Smooth muscle cell (in vitro differentiated cells): ENCODE measurements around the gene MTUS2. TPM values are rescaled to one million over a fixed set of nuclear protein-coding genes. Genes with fewer than 3 reads are reported as not detected.

Experiments
- DNase-seq: peaks from one replicate; lab custom pipeline; 2025; ENCODE audit not compliant: unreplicated experiment; lab: John Stamatoyannopoulos, UW
- H2AFZ ChIP-seq: fragments of 200-600 bp; sonication (generic); 2 replicates; pipeline ENCODE4 v1.6.0; 2016; ENCODE audit warnings: antibody characterized with exemption, low read depth, mild to moderate bottlenecking
- H3F3A ChIP-seq: fragments of 200-600 bp; sonication (generic); 2 replicates; pipeline ENCODE4 v1.6.0; 2017; ENCODE audit warnings: antibody characterized with exemption, low read depth
- H3K27ac ChIP-seq: fragments of 200-600 bp; sonication (generic); 2 replicates; pipeline ENCODE4 v1.5.1; 2016; ENCODE audit warnings: low read depth, mild to moderate bottlenecking
- H3K27me3 ChIP-seq: fragments of 200-600 bp; sonication (generic); 2 replicates; pipeline ENCODE4 v1.6.1; 2016; ENCODE audit warnings: low read depth, mild to moderate bottlenecking
- H3K36me3 ChIP-seq: fragments of 200-600 bp; sonication (generic); 2 replicates; pipeline ENCODE4 v1.5.1; 2016; ENCODE audit warnings: low read depth
- H3K4me1 ChIP-seq: fragments of 200-600 bp; sonication (generic); 2 replicates; pipeline ENCODE4 v1.5.1; 2016; ENCODE audit warnings: low read depth
- H3K4me2 ChIP-seq: fragments of 200-600 bp; sonication (generic); 2 replicates; pipeline ENCODE4 v1.6.0; 2016; ENCODE audit warnings: mild to moderate bottlenecking
- H3K4me3 ChIP-seq: fragments of 200-600 bp; sonication (generic); 2 replicates; pipeline ENCODE4 v1.5.1; 2016; ENCODE audit warnings: mild to moderate bottlenecking
- H3K79me2 ChIP-seq: fragments of 200-600 bp; sonication (generic); 2 replicates; pipeline ENCODE4 v1.6.0; 2016; ENCODE audit warnings: low read depth, mild to moderate bottlenecking
- H3K9ac ChIP-seq: fragments of 200-600 bp; sonication (generic); 2 replicates; pipeline ENCODE4 v1.6.0; 2016; ENCODE audit warnings: low read depth
- H3K9me3 ChIP-seq: fragments of 200-600 bp; sonication (generic); replicated peaks from 2 replicates; pipeline ENCODE4 v1.5.1; 2016; ENCODE audit warnings: low read depth
- H4K20me1 ChIP-seq: fragments of 200-600 bp; sonication (generic); 2 replicates; pipeline ENCODE4 v1.6.0; 2016; ENCODE audit warnings: low read depth
- CTCF ChIP-seq: fragments of 200-600 bp; sonication (generic); IDR thresholded peaks from 2 replicates; pipeline ENCODE4 v1.5.1; 2017; ENCODE audit warnings: borderline replicate concordance, mild to moderate bottlenecking, antibody characterized with exemption; ENCODE audit not compliant: insufficient read depth, poor library complexity, severe bottlenecking
- WGBS: methylation state at CpG from one replicate; pipeline ENCODE4 v1.1.7; 2016; ENCODE audit warnings: low lambda C conversion rate; 5-methylcytosine and 5-hydroxymethylcytosine counted together
- polyA plus RNA-seq: library from polyadenylated mRNA; unstranded; fragments of >200 nt; fragmentation: Nextera tagmentation; extraction: Ambion mirVana; gene quantifications from 2 replicates; pipeline ENCODE4 v1.2.1, GENCODE V29; 2016
- total RNA-seq: library from RNA; depleted of rRNA; stranded (reverse); fragments of >200 nt; gene quantifications from 2 replicates; pipeline ENCODE4 v1.2.3, GENCODE V29; 2014

The MTUS2 gene
- total and polyA plus RNA-seq, 2 experiments from 2014 or later, result 0.06 to 0.63 TPM

- Histone ChIP-seq H3K9me3 (no peaks in the 10 kb centered on the region), H3F3A (no peaks in the 10 kb centered on the region), H3K4me3 (no peak overlapping the region), H3K36me3 (no peaks in the 10 kb centered on the region), H3K27me3 (no peaks in the 10 kb centered on the region), H3K4me1 (no peaks in the 10 kb centered on the region), H2AFZ (no peak overlapping the region), H4K20me1 (no peaks in the 10 kb centered on the region), H3K79me2 (no peaks in the 10 kb centered on the region), H3K9ac (no peak overlapping the region), H3K4me2 (no peak overlapping the region), H3K27ac (no peak overlapping the region)
- DNase-seq, result no peak
- TF ChIP-seq CTCF, result no peak
- WGBS, result 82% methylated on average over 2 of the region's 2 CpGs
Measured at GRCh38 chr13:28859717-28860116, 39.6 kb downstream of the MTUS2 start.

- Histone ChIP-seq H3K9me3 (no peaks in the 10 kb centered on the region), H3K36me3 (no peaks in the 10 kb centered on the region), H4K20me1 (no peaks in the 10 kb centered on the region), H3K27ac (no peak overlapping the region), H3K4me1 (no peaks in the 10 kb centered on the region), H2AFZ (no peak overlapping the region), H3K27me3 (peaks cover 12% of the 10 kb centered on the region), H3K9ac (no peak overlapping the region), H3K4me2 (no peak overlapping the region), H3K79me2 (no peaks in the 10 kb centered on the region), H3F3A (no peaks in the 10 kb centered on the region), H3K4me3 (no peak overlapping the region)
- DNase-seq, result no peak
- WGBS, result 0% methylated on average over 1 of the region's 1 CpG
- no peak for TF ChIP-seq CTCF
Measured at GRCh38 chr13:28864544-28864943, 44.4 kb downstream of the MTUS2 start.

GRCh38 chr13:28865149-28865744, 45.1 kb downstream of the MTUS2 start:
- no peak for DNase-seq
- H3K4me3 ChIP-seq, result no peak overlapping the region
- H2AFZ ChIP-seq, result no peak overlapping the region
- no peak for TF ChIP-seq CTCF
- no peaks in the 10 kb centered on the region for H3K9me3 ChIP-seq
- H3K79me2 ChIP-seq, result no peaks in the 10 kb centered on the region
- no peaks in the 10 kb centered on the region for H4K20me1 ChIP-seq
- H3K27me3 ChIP-seq, result peaks cover 12% of the 10 kb centered on the region
- H3K9ac ChIP-seq, result no peak overlapping the region
- H3K27ac ChIP-seq, result no peak overlapping the region
- H3F3A ChIP-seq, result no peaks in the 10 kb centered on the region
- H3K36me3 ChIP-seq, result no peaks in the 10 kb centered on the region
- no peaks in the 10 kb centered on the region for H3K4me1 ChIP-seq
- H3K4me2 ChIP-seq, result no peak overlapping the region
- WGBS, result 89% methylated on average over 5 of the region's 5 CpGs

GRCh38 chr13:28865951-28866350, 45.8 kb downstream of the MTUS2 start:
- TF ChIP-seq CTCF, result no peak
- Histone ChIP-seq H3K4me2 (no peak overlapping the region), H3K9ac (no peak overlapping the region), H2AFZ (no peak overlapping the region), H4K20me1 (no peaks in the 10 kb centered on the region), H3K4me3 (no peak overlapping the region), H3K9me3 (no peaks in the 10 kb centered on the region), H3K4me1 (no peaks in the 10 kb centered on the region), H3K27ac (no peak overlapping the region), H3K27me3 (peaks cover 12% of the 10 kb centered on the region), H3K36me3 (no peaks in the 10 kb centered on the region), H3K79me2 (no peaks in the 10 kb centered on the region), H3F3A (no peaks in the 10 kb centered on the region)
- WGBS, result 85% methylated on average over 7 of the region's 7 CpGs
- DNase-seq, result no peak
